ENCODE measurements around the gene PROX1. TPM values are rescaled to one million over a fixed set of nuclear protein-coding genes. Genes with fewer than 3 reads are reported as not detected.
A peak's percentile ranks its signal among the peaks of the same experiment; 100 is the strongest.

The PROX1 gene
- total and polyA plus RNA-seq, 2 of the 8 experiments (the other 6 are each of a cell fraction or from before 2014, with no cell fraction given), result 0.30 to 2.0 TPM

- Histone ChIP-seq H3K27me3 (replicated peaks in 1 of 4; ENCODE audit: control insufficient read depth in 3 of 4, extremely low read depth in 1 of 4, insufficient read depth in 3 of 4, low read length in 3 of 4) (no peaks in the 10 kb centered on the region), H3K27ac (ENCODE audit: low read depth, low read length) (no peak overlapping the region), H3K79me1 (ENCODE audit: low read depth, low read length) (no peaks in the 10 kb centered on the region), H2BK15ac (ENCODE audit: low read length) (no peak overlapping the region), H3K9me3 (ENCODE audit: insufficient read depth in 2 of 2, low read depth in 1 of 2, low read length in 1 of 2) (no peaks in the 10 kb centered on the region), H3K79me2 (ENCODE audit: control insufficient read depth in 1 of 2, insufficient read depth in 2 of 2, low read length in 2 of 2) (no peaks in the 10 kb centered on the region), H3K4me2 (ENCODE audit: insufficient read depth in 1 of 2, low read depth in 2 of 2, low read length in 2 of 2) (peak overlapping the region; percentile 16 to 36; a peak in 2 of 4 replicates), H2AK5ac (ENCODE audit: low read depth, low read length) (no peak overlapping the region), H3K56ac (replicated peaks; ENCODE audit: insufficient read length, low read depth, low read length) (no peak overlapping the region), H4K91ac (replicated peaks; ENCODE audit: insufficient read length, low read length) (peak overlapping the region; percentile 62), H2AFZ (ENCODE audit: low read length) (no peak overlapping the region), H3K4me1 (replicated peaks in 1 of 4; ENCODE audit: control insufficient read depth in 3 of 4, insufficient read depth in 4 of 4, low read length in 3 of 4) (peaks cover 0 to 9% (median 0%) of the 10 kb centered on the region in 4 experiments; a peak in 2 of 7 replicates), H2BK5ac (ENCODE audit: low read depth, low read length) (no peak overlapping the region), H3K23me2 (ENCODE audit: low read depth, low read length) (no peaks in the 10 kb centered on the region), H4K8ac (ENCODE audit: extremely low read depth, insufficient read depth, low read length) (no peak overlapping the region), H2BK20ac (ENCODE audit: low read length) (no peak overlapping the region), H3K4ac (replicated peaks; ENCODE audit: insufficient read length, low read depth, low read length) (no peak overlapping the region), H3K18ac (ENCODE audit: extremely low read depth, low read length) (no peak overlapping the region), H2BK12ac (ENCODE audit: low read depth, low read length) (peak overlapping the region; percentile 89; the same call in 1 of the 2 replicates), H3K14ac (ENCODE audit: insufficient read length) (no peak overlapping the region), H3K4me3 (ENCODE audit: extremely low read depth in 1 of 4, insufficient read depth in 2 of 4, low read depth in 3 of 4, low read length in 4 of 4) (no peak overlapping the region), H3K9ac (replicated peaks in 1 of 4; ENCODE audit: extremely low read depth in 1 of 4, low read depth in 3 of 4, low read length in 3 of 4) (no peak overlapping the region), H3K23ac (ENCODE audit: insufficient read length) (no peak overlapping the region), H4K5ac (ENCODE audit: insufficient read length, low read depth, low read length) (no peak overlapping the region), H2BK120ac (replicated peaks; ENCODE audit: low read depth, low read length) (no peak overlapping the region), H4K20me1 (replicated peaks in 1 of 2; ENCODE audit: control insufficient read depth in 1 of 2, insufficient read depth in 2 of 2, low read length in 2 of 2) (no peaks in the 10 kb centered on the region), H3K36me3 (ENCODE audit: control insufficient read depth in 2 of 4, insufficient read depth in 4 of 4, low read length in 3 of 4) (no peaks in the 10 kb centered on the region)
- ChIA-PET POLR2A (ENCODE audit: partially characterized antibody) (interaction anchor here (0.6 kb wide), 1 partner anchor 853 kb away, joined by 3 read pairs; no protein-coding TSS in a partner anchor), CTCF (ENCODE audit: partially characterized antibody) (interaction anchor here (1.2 kb wide), 1 partner anchor 12 kb away, joined by 5 read pairs; no protein-coding TSS in a partner anchor)
- no peak for FAIRE-seq
- WGBS, 2 experiments (ENCODE audit: extremely low coverage in 1 of 2, insufficient coverage in 1 of 2, insufficient read length in 1 of 2, insufficient replicate concordance in 2 of 2, low coverage in 1 of 2, low lambda C conversion rate in 2 of 2, missing lambda C conversion rate in 1 of 2), result 24% methylated on average over 3 of the region's 3 CpGs; no CpG with 5 or more reads in 1 of the 2 experiments
- TF ChIP-seq EGR1 (IDR thresholded peaks at IDR 0.05; ENCODE audit: borderline replicate concordance, low read depth, low read length) (no peak), KDM1A (IDR thresholded peaks at IDR 0.05; ENCODE audit: borderline replicate concordance, low read length) (no peak), TAF7 (optimal IDR thresholded peaks at IDR 0.05; ENCODE audit: borderline replicate concordance, low read depth, low read length) (no peak)
- DNase-seq (ENCODE audit: low read depth in 1 of 2, low spot score in 2 of 2), result no peak
Measured at GRCh38 chr1:214078950-214079349, 91.2 kb downstream of the PROX1 start.
